Caco-2 (cell line): ENCODE results near the gene RFC5. TPM values are rescaled to one million over a fixed set of nuclear protein-coding genes. Genes with fewer than 3 reads are reported as not detected.

Experiments used
- BruUV-seq: library from RNA; stranded (reverse); fragments of 400-500 nt; replicated peaks from 2 replicates; lab custom pipeline; 2021; lab: Mats Ljungman, UMichigan
- CTCF ChIA-PET: fragments of 300-600 bp; sonication (Branson Sonifier 250); formaldehyde crosslinking; loops from one replicate; lab custom pipeline; 2022; ENCODE audit warnings: antibody characterized with exemption; lab: Charles Lee
- POLR2A ChIA-PET: fragments of 300-600 bp; sonication (Branson Sonifier 250); formaldehyde crosslinking; loops from one replicate; lab custom pipeline; 2022; ENCODE audit warnings: antibody characterized with exemption; lab: Charles Lee
- DNase-seq, 2 experiments: peaks; one replicate each; pipeline versions ENCODE4 v3.0.0 to v3.0.0-alpha.2; 2020 to 2022
- H3K27me3 ChIP-seq: replicated peaks from 2 replicates; pipeline ENCODE4 v1.6.0; 2011; ENCODE audit warnings: low read length; ENCODE audit not compliant: control insufficient read depth, insufficient read depth
- H3K36me3 ChIP-seq: 2 replicates; pipeline ENCODE4 v1.5.1; 2011; ENCODE audit warnings: low read length; ENCODE audit not compliant: control insufficient read depth, insufficient read depth
- H3K4me1 ChIP-seq: fragments of 250-450 bp; sonication (Bioruptor Pico); 2 replicates; pipeline ENCODE4 v1.5.1; 2020; ENCODE audit warnings: mild to moderate bottlenecking
- H3K4me3 ChIP-seq: 2 replicates; pipeline ENCODE4 v1.5.1; 2011; ENCODE audit warnings: low read depth, mild to moderate bottlenecking, control low read depth, low read length
- H3K9me3 ChIP-seq: fragments of 250-450 bp; sonication (Bioruptor Pico); 2 replicates; pipeline ENCODE4 v1.5.1; 2020; ENCODE audit warnings: mild to moderate bottlenecking, moderate library complexity
- H3K27ac Mint-ChIP-seq: one replicate; pipeline ENCODE4 v1.8.0; 2022; ENCODE audit warnings: mixed read lengths; ENCODE audit not compliant: unreplicated experiment
- H3K27me3 Mint-ChIP-seq: one replicate; pipeline ENCODE4 v1.8.0; 2022; ENCODE audit warnings: mixed read lengths; ENCODE audit not compliant: insufficient read depth, unreplicated experiment
- H3K36me3 Mint-ChIP-seq: one replicate; pipeline ENCODE4 v1.8.0; 2022; ENCODE audit warnings: mild to moderate bottlenecking, mixed read lengths; ENCODE audit not compliant: insufficient read depth, unreplicated experiment
- H3K4me1 Mint-ChIP-seq: one replicate; pipeline ENCODE4 v1.8.0; 2022; ENCODE audit warnings: low read depth, mixed read lengths; ENCODE audit not compliant: unreplicated experiment
- H3K4me3 Mint-ChIP-seq: one replicate; pipeline ENCODE4 v1.8.0; 2022; ENCODE audit warnings: mild to moderate bottlenecking, moderate library complexity, mixed read lengths; ENCODE audit not compliant: unreplicated experiment
- H3K9me3 Mint-ChIP-seq: one replicate; pipeline ENCODE4 v1.8.0; 2022; ENCODE audit warnings: mixed read lengths; ENCODE audit not compliant: unreplicated experiment
- intact Hi-C: fragments of 100-400 bp; cut with micrococcal nuclease; formaldehyde crosslinking; loops from one replicate; pipeline ENCODE4 v1.10.0; 2022; ENCODE audit not compliant: unreplicated experiment
- total RNA-seq: library from RNA; stranded (reverse); gene quantifications from 2 replicates; pipeline ENCODE4 v1.2.3, GENCODE V29; 2022
- TF ChIP-seq, protein P1 (sequence below), 2 experiments: fragments of 200-600 bp in 1 of 2; IDR thresholded peaks; 1 replicate in 1 of 2; 2 replicates in 1 of 2; pipeline versions ENCODE4 v1.5.1 to v1.8.0; 2011 to 2022; ENCODE audit warnings: antibody characterized with exemption in 1 of 2, control low read depth in 1 of 2, inconsistent platforms in 1 of 2, low read depth in 1 of 2, low read length in 1 of 2, mild to moderate bottlenecking in 1 of 2, moderate library complexity in 1 of 2; ENCODE audit not compliant: insufficient read depth in 1 of 2, severe bottlenecking in 1 of 2, unreplicated experiment in 1 of 2

RFC5 gene
- total RNA-seq, 1 experiment from 2014 or later = 42.7 TPM

DNA sequence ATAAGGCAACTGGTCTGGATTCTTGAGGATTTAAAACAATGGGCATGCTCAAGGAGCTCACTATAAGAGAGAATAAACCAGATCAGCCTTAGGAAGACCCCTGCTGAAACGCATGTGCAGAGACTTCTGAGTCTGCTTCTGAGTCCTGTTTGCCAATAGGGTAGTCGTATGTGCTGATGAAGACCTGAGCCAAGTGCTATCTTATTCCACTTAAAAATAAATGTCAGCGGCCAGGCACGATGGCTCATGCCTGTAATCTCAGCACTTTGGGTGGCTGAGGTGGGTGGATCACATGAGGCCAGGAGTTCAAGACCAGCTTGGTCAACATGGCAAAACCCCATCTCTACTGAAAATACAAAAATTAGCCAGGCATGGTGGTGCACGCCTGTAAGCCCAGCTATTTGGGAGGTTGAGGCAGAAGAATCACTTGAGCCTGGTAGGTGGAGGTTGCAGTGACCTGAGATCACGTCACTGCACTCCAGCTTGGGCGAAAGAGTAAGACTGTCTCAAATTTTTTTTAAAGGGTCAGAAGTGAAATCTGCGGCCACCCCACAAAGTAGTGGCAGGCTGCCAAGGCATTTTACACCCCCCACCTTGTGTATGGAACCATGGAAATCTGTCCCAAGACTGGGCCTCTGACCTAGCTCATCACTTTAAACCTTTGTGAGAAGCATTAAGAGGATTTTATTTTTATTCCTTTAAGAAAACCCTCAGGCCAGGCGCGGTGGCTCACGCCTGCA, 20.3 kb downstream of the RFC5 start:
- H3K4me1 Mint-ChIP-seq = peaks cover 7% of the 10 kb centered on the region
- Histone ChIP-seq H3K4me1 (peaks cover 3% of the 10 kb centered on the region; the same call in 1 of the 2 replicates), H3K27me3 (no peaks in the 10 kb centered on the region), H3K9me3 (no peaks in the 10 kb centered on the region), H3K36me3 (peaks cover 3% of the 10 kb centered on the region), H3K4me3 (no peak overlapping the region)
- intact Hi-C loops = no loop called here
- H3K27ac Mint-ChIP-seq = no peak overlapping the region
- POLR2A ChIA-PET = no interaction called here
- H3K9me3 Mint-ChIP-seq = no peaks in the 10 kb centered on the region
- TF ChIP-seq, protein P1, sequence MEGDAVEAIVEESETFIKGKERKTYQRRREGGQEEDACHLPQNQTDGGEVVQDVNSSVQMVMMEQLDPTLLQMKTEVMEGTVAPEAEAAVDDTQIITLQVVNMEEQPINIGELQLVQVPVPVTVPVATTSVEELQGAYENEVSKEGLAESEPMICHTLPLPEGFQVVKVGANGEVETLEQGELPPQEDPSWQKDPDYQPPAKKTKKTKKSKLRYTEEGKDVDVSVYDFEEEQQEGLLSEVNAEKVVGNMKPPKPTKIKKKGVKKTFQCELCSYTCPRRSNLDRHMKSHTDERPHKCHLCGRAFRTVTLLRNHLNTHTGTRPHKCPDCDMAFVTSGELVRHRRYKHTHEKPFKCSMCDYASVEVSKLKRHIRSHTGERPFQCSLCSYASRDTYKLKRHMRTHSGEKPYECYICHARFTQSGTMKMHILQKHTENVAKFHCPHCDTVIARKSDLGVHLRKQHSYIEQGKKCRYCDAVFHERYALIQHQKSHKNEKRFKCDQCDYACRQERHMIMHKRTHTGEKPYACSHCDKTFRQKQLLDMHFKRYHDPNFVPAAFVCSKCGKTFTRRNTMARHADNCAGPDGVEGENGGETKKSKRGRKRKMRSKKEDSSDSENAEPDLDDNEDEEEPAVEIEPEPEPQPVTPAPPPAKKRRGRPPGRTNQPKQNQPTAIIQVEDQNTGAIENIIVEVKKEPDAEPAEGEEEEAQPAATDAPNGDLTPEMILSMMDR (IDR thresholded peaks at IDR 0.05; ENCODE audit: insufficient read depth in 1 of 2, low read depth in 1 of 2, low read length in 1 of 2, severe bottlenecking in 1 of 2, unreplicated experiment in 1 of 2) = no peak
- CTCF ChIA-PET = interaction anchor here (0.6 kb wide), 3 partner anchors 20 to 110 kb away, joined by 3 to 4 read pairs (median 3); partner anchors contain the start of gene RFC5
- no peak for DNase-seq
- peaks cover 65% of the 10 kb centered on the region for H3K36me3 Mint-ChIP-seq
- BruUV-seq = no TSS peak
- H3K4me3 Mint-ChIP-seq = no peak overlapping the region
- no peaks in the 10 kb centered on the region for H3K27me3 Mint-ChIP-seq

DNA sequence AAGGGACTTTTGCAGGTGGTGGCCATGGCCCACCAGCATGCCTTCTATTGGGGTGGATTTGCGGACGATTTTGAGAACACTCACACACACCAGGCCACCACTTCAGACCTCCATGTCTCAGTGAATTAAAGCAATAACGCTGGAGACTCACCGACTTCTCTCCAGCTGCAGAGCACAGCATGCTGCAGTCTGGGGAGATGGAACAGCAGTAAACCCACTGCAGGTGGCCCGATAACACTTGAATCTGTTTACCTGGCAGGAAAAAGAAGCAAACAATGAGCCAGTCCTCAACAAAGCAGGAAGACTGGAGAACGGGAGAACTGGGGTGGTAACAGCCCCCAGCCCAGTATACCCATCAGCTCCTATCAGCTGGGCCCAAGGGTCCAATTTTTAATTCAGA, 21.6 kb downstream of the RFC5 start:
- Mint-ChIP-seq H3K4me3 (no peak overlapping the region), H3K27ac (no peak overlapping the region), H3K36me3 (peaks cover 69% of the 10 kb centered on the region), H3K4me1 (peaks cover 7% of the 10 kb centered on the region), H3K27me3 (no peaks in the 10 kb centered on the region), H3K9me3 (no peaks in the 10 kb centered on the region)
- TF ChIP-seq, protein P1 (IDR thresholded peaks at IDR 0.05; ENCODE audit: insufficient read depth in 1 of 2, low read depth in 1 of 2, low read length in 1 of 2, severe bottlenecking in 1 of 2, unreplicated experiment in 1 of 2) = no peak
- H3K9me3 ChIP-seq = no peaks in the 10 kb centered on the region
- intact Hi-C loops = no loop called here
- H3K27me3 ChIP-seq = no peaks in the 10 kb centered on the region
- peaks cover 1% of the 10 kb centered on the region; the same call in 1 of the 2 replicates for H3K4me1 ChIP-seq
- peaks cover 3% of the 10 kb centered on the region for H3K36me3 ChIP-seq
- H3K4me3 ChIP-seq = no peak overlapping the region
- no TSS peak for BruUV-seq
- DNase-seq = no peak
- POLR2A ChIA-PET = no interaction called here
- CTCF ChIA-PET = no interaction called here

- Mint-ChIP-seq H3K9me3 (no peaks in the 10 kb centered on the region), H3K27ac (no peak overlapping the region), H3K36me3 (peaks cover 62% of the 10 kb centered on the region), H3K4me1 (no peaks in the 10 kb centered on the region), H3K4me3 (no peak overlapping the region), H3K27me3 (no peaks in the 10 kb centered on the region)
- intact Hi-C loops = no loop called here
- CTCF ChIA-PET = no interaction called here
- no TSS peak for BruUV-seq
- Histone ChIP-seq H3K36me3 (no peaks in the 10 kb centered on the region), H3K4me1 (no peaks in the 10 kb centered on the region), H3K9me3 (no peaks in the 10 kb centered on the region), H3K4me3 (no peak overlapping the region), H3K27me3 (no peaks in the 10 kb centered on the region)
- TF ChIP-seq, protein P1 (IDR thresholded peaks at IDR 0.05; ENCODE audit: insufficient read depth in 1 of 2, low read depth in 1 of 2, low read length in 1 of 2, severe bottlenecking in 1 of 2, unreplicated experiment in 1 of 2) = no peak
- DNase-seq = no peak
- POLR2A ChIA-PET = no interaction called here
Measured at GRCh38 chr12:118042091-118042490, 25.6 kb downstream of the RFC5 start.
